ENCODE results near the gene HNRNPM. TPM values are rescaled to one million over a fixed set of nuclear protein-coding genes. Genes with fewer than 3 reads are reported as not detected.
A peak's percentile ranks its signal among the peaks of the same experiment; 100 is the strongest.

The HNRNPM gene
- total RNA-seq, 1 donor from 2014 or later: 104 TPM

- intact Hi-C loops (cut with micrococcal nuclease): no loop called here
These were observed 24.1 kb downstream of the HNRNPM start for GRCh38 chr19:8468761-8469373.

GRCh38 chr19:8469613-8470368 lies 25.0 kb downstream of the HNRNPM start:
- intact Hi-C loops (cut with micrococcal nuclease): no loop called here
- H3K27ac ChIP-seq (replicated peaks): peak overlapping the region; percentile 78
- H3K36me3 ChIP-seq: peaks cover 100% of the 10 kb centered on the region

More at GRCh38 chr19:8468761-8469373, 24.1 kb downstream of the HNRNPM start:
- Histone ChIP-seq H3K27me3 (ENCODE audit: low read depth) (no peaks in the 10 kb centered on the region), H3K36me3 (peaks cover 100% of the 10 kb centered on the region), H3K27ac (replicated peaks) (peak overlapping the region; percentile 78), H3K4me3 (no peak overlapping the region), H3K4me1 (peaks cover 36% of the 10 kb centered on the region), H3K9me3 (replicated peaks) (no peaks in the 10 kb centered on the region)
- no peak for TF ChIP-seq CTCF (IDR thresholded peaks at IDR 0.05; ENCODE audit: borderline replicate concordance)
- DNase-seq: no peak

GRCh38 chr19:8473648-8474476 lies 29.1 kb downstream of the HNRNPM start:
- Histone ChIP-seq H3K27me3 (ENCODE audit: low read depth) (no peaks in the 10 kb centered on the region), H3K9me3 (replicated peaks) (no peaks in the 10 kb centered on the region), H3K36me3 (peaks cover 92% of the 10 kb centered on the region), H3K4me3 (no peak overlapping the region), H3K27ac (replicated peaks) (peak overlapping the region; percentile 78), H3K4me1 (peaks cover 82% of the 10 kb centered on the region)
- no peak for TF ChIP-seq CTCF (IDR thresholded peaks at IDR 0.05; ENCODE audit: borderline replicate concordance)
- no peak for DNase-seq
- intact Hi-C loops (cut with micrococcal nuclease): no loop called here

More at GRCh38 chr19:8469613-8470368, 25.0 kb downstream of the HNRNPM start:
- Histone ChIP-seq H3K9me3 (replicated peaks) (no peaks in the 10 kb centered on the region), H3K4me3 (no peak overlapping the region), H3K27me3 (ENCODE audit: low read depth) (no peaks in the 10 kb centered on the region), H3K4me1 (peaks cover 43% of the 10 kb centered on the region)
- TF ChIP-seq CTCF (IDR thresholded peaks at IDR 0.05; ENCODE audit: borderline replicate concordance): no peak
- no peak for DNase-seq

- intact Hi-C loops (cut with micrococcal nuclease): no loop called here
- DNase-seq: no peak
These were observed 30.2 kb downstream of the HNRNPM start for GRCh38 chr19:8475005-8475404.

More at GRCh38 chr19:8475005-8475404, 30.2 kb downstream of the HNRNPM start:
- Histone ChIP-seq H3K4me3 (no peak overlapping the region), H3K4me1 (peaks cover 80% of the 10 kb centered on the region), H3K36me3 (peaks cover 87% of the 10 kb centered on the region), H3K27ac (replicated peaks) (peak overlapping the region; percentile 78), H3K9me3 (replicated peaks) (no peaks in the 10 kb centered on the region), H3K27me3 (ENCODE audit: low read depth) (no peaks in the 10 kb centered on the region)
- no peak for TF ChIP-seq CTCF (IDR thresholded peaks at IDR 0.05; ENCODE audit: borderline replicate concordance)

All from left ventricle myocardium inferior (tissue), 1 donor.